Osteoblast (primary cell): ENCODE measurements around the gene CRTC2. TPM values are rescaled to one million over a fixed set of nuclear protein-coding genes. Genes with fewer than 3 reads are reported as not detected.
A peak's percentile ranks its signal among the peaks of the same experiment; 100 is the strongest.

ENCODE experiments used
- DNase-seq: peaks from one replicate; pipeline ENCODE4 v3.0.0; 2011; ENCODE audit warnings: low spot score, mixed read lengths; ENCODE audit not compliant: insufficient read length; ENCODE audit errors: missing footprints
- H2AFZ ChIP-seq: 2 replicates; pipeline ENCODE4 v1.6.0; 2011; ENCODE audit warnings: mild to moderate bottlenecking, low read length
- H3K27ac ChIP-seq: 2 replicates; pipeline ENCODE4 v1.5.1; 2011; ENCODE audit warnings: mild to moderate bottlenecking, low read depth, low read length, moderate library complexity
- H3K27me3 ChIP-seq: 2 replicates; pipeline ENCODE4 v1.6.0; 2012; ENCODE audit warnings: mild to moderate bottlenecking, control low read depth, inconsistent platforms, low read length, moderate library complexity; ENCODE audit not compliant: insufficient read depth
- H3K36me3 ChIP-seq: 2 replicates; pipeline ENCODE4 v1.5.1; 2011; ENCODE audit warnings: mild to moderate bottlenecking, low read length, control low read depth, moderate library complexity; ENCODE audit not compliant: insufficient read depth
- H3K4me1 ChIP-seq: 2 replicates; pipeline ENCODE4 v1.5.1; 2011; ENCODE audit warnings: mild to moderate bottlenecking, low read length, control low read depth, moderate library complexity; ENCODE audit not compliant: insufficient read depth
- H3K4me2 ChIP-seq: 2 replicates; pipeline ENCODE4 v1.6.0; 2011; ENCODE audit warnings: mild to moderate bottlenecking, low read length; ENCODE audit not compliant: insufficient read depth
- H3K4me3 ChIP-seq: fragments of 200-600 bp; sonication (generic); 3 replicates; pipeline ENCODE4 v1.5.1; 2012; ENCODE audit warnings: mild to moderate bottlenecking, low read length, inconsistent platforms; ENCODE audit not compliant: insufficient read depth
- H3K79me2 ChIP-seq: 2 replicates; pipeline ENCODE4 v1.6.0; 2012; ENCODE audit warnings: mild to moderate bottlenecking, low read length, control low read depth, inconsistent platforms; ENCODE audit not compliant: insufficient read depth
- H3K9me3 ChIP-seq: 2 replicates; pipeline ENCODE4 v1.5.1; 2011; ENCODE audit warnings: low read depth, low read length, control low read depth
- H4K20me1 ChIP-seq: 2 replicates; pipeline ENCODE4 v1.6.0; 2012; ENCODE audit warnings: mild to moderate bottlenecking, low read length, control low read depth; ENCODE audit not compliant: insufficient read depth
- CTCF ChIP-seq: IDR thresholded peaks from 2 replicates; pipeline ENCODE4 v1.5.1; 2011; ENCODE audit warnings: mild to moderate bottlenecking, low read depth, low read length, moderate library complexity; ENCODE audit errors: extremely low read depth
- total RNA-seq: library from RNA; depleted of rRNA; stranded (reverse); fragments of >200 nt; gene quantifications from 2 replicates; pipeline ENCODE4 v1.2.3, GENCODE V29; 2012

Gene CRTC2
- total RNA-seq, 1 donor, result 4.7 TPM

DNA sequence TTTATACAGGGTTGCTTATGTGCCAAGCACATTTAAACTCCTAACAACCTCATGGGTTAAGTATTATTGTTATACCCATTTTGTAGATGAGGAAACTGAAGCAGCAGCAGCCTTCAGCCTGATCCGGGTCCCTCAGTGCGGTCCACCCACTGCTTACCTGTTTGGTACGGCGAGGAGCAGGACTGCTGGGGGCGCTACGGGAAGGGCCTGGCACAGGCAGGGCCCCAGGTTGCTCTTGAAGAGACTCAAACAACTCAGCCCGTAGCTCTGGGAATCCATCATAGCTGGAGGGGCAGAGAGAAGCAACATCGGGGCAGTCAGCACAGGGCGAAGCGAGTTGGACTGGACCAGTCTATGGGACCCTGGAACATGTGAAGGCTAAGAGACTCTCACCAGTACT is 21.1 kb downstream of the CRTC2 start:
- Histone ChIP-seq H3K9me3 (no peaks in the 10 kb centered on the region), H3K4me2 (no peak overlapping the region), H3K36me3 (peaks cover 58% of the 10 kb centered on the region)

GRCh38 chr1:153936011-153936802 is 22.2 kb downstream of the CRTC2 start:
- Histone ChIP-seq H3K79me2 (no peaks in the 10 kb centered on the region), H3K9me3 (no peaks in the 10 kb centered on the region), H2AFZ (no peak overlapping the region), H4K20me1 (no peaks in the 10 kb centered on the region), H3K4me3 (no peak overlapping the region), H3K36me3 (peaks cover 52% of the 10 kb centered on the region), H3K4me2 (no peak overlapping the region), H3K4me1 (no peaks in the 10 kb centered on the region), H3K27ac (no peak overlapping the region), H3K27me3 (no peaks in the 10 kb centered on the region)
- DNase-seq, result peak; percentile 68
- TF ChIP-seq CTCF, result no peak

More for the DNA sequence above, 21.1 kb downstream of the CRTC2 start:
- Histone ChIP-seq H3K79me2 (no peaks in the 10 kb centered on the region), H3K27me3 (no peaks in the 10 kb centered on the region), H3K4me3 (no peak overlapping the region), H3K4me1 (no peaks in the 10 kb centered on the region), H2AFZ (no peak overlapping the region), H4K20me1 (no peaks in the 10 kb centered on the region), H3K27ac (no peak overlapping the region)
- no peak for TF ChIP-seq CTCF
- peak; percentile 62 for DNase-seq

DNA sequence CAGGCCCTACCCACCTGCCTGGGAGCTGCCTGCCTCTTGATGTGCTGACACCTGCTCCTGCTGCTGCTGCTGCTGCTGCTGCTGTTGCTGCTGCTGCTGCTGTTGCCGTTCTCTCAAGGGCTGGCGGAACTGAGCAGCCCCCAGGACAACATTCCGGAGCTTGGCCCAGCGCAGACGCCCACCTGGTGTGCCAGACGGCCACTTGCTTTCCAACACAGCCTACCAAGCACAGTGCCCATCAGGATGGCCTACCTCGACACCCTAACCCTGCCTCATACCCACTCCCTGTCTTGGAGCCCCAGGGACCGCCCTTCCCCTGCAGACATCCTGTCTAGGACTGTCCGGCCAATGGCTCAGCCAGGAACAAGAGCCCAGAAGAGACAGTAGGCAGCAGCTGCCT is 23.7 kb downstream of the CRTC2 start:
- H3K9me3 ChIP-seq, result no peaks in the 10 kb centered on the region
- no peaks in the 10 kb centered on the region for H4K20me1 ChIP-seq
- peaks cover 51% of the 10 kb centered on the region for H3K36me3 ChIP-seq
- peak; percentile 50 for DNase-seq
- no peaks in the 10 kb centered on the region for H3K4me1 ChIP-seq
- H3K27ac ChIP-seq, result no peak overlapping the region
- H2AFZ ChIP-seq, result no peak overlapping the region
- H3K4me2 ChIP-seq, result no peak overlapping the region
- H3K79me2 ChIP-seq, result no peaks in the 10 kb centered on the region
- no peak for TF ChIP-seq CTCF
- no peaks in the 10 kb centered on the region for H3K27me3 ChIP-seq
- H3K4me3 ChIP-seq, result no peak overlapping the region

GRCh38 chr1:153933955-153934354 is 24.5 kb downstream of the CRTC2 start:
- no peaks in the 10 kb centered on the region for H3K79me2 ChIP-seq
- H3K4me1 ChIP-seq, result peaks cover 4% of the 10 kb centered on the region
- H4K20me1 ChIP-seq, result no peaks in the 10 kb centered on the region
- no peak overlapping the region for H2AFZ ChIP-seq
- peak; percentile 37 for DNase-seq
- H3K27me3 ChIP-seq, result no peaks in the 10 kb centered on the region
- no peak overlapping the region for H3K27ac ChIP-seq
- no peak overlapping the region for H3K4me2 ChIP-seq
- H3K4me3 ChIP-seq, result no peak overlapping the region
- no peaks in the 10 kb centered on the region for H3K9me3 ChIP-seq
- TF ChIP-seq CTCF, result no peak
- H3K36me3 ChIP-seq, result peaks cover 49% of the 10 kb centered on the region
